Small intestine (tissue), 7 donors: ENCODE measurements around the gene BCAP31. TPM values are rescaled to one million over a fixed set of nuclear protein-coding genes. Genes with fewer than 3 reads are reported as not detected.

ENCODE experiments used
- DNase-seq, 2 donors: peaks; one replicate each; pipeline versions ENCODE4 v3.0.0 to v3.0.0-alpha.2; 2013
- FAIRE-seq: peaks from 2 replicates; lab custom pipeline; 2012; peaks lifted over from hg19 to GRCh38; lab: Jason Lieb, UNC
- H3K27ac ChIP-seq, 3 donors: one replicate each; pipeline ENCODE4 v1.5.1; 2013; ENCODE audit warnings: low read length in 2 of 3, mild to moderate bottlenecking in 2 of 3, control low read depth in 1 of 3, inconsistent platforms in 1 of 3, low read depth in 1 of 3, moderate library complexity in 1 of 3
- H3K27me3 ChIP-seq, 3 donors: one replicate each; pipeline ENCODE4 v1.6.1; 2013; ENCODE audit warnings: low read length in 3 of 3, inconsistent platforms in 1 of 3; ENCODE audit not compliant: control insufficient read depth in 3 of 3, insufficient read depth in 3 of 3
- H3K36me3 ChIP-seq, 3 donors: one replicate each; pipeline ENCODE4 v1.6.1; 2013; ENCODE audit warnings: low read length in 3 of 3, inconsistent platforms in 1 of 3, low read depth in 1 of 3, mild to moderate bottlenecking in 1 of 3, moderate library complexity in 1 of 3; ENCODE audit not compliant: control insufficient read depth in 3 of 3, insufficient read depth in 2 of 3
- H3K4me1 ChIP-seq, 3 donors: one replicate each; pipeline ENCODE4 v1.6.1; 2013; ENCODE audit warnings: low read length in 2 of 3, inconsistent platforms in 1 of 3, low read depth in 1 of 3, mild to moderate bottlenecking in 1 of 3, moderate library complexity in 1 of 3; ENCODE audit not compliant: control insufficient read depth in 3 of 3, insufficient read depth in 2 of 3
- H3K4me3 ChIP-seq, 3 donors: one replicate each; pipeline ENCODE4 v1.5.1; 2013; ENCODE audit warnings: low read length in 3 of 3, control low read depth in 1 of 3, inconsistent platforms in 1 of 3, low read depth in 1 of 3, mild to moderate bottlenecking in 1 of 3, moderate library complexity in 1 of 3
- H3K9me3 ChIP-seq, 2 donors: one replicate each; pipeline ENCODE4 v1.6.1; 2013; ENCODE audit warnings: low read depth in 1 of 2, low read length in 1 of 2; ENCODE audit not compliant: control insufficient read depth in 2 of 2, insufficient read depth in 1 of 2
- WGBS, 3 donors: extraction: QIAGEN DNeasy Blood & Tissue Kit; methylation state at CpG; one replicate each; pipeline ENCODE4 v1.1.7; 2013; 5-methylcytosine and 5-hydroxymethylcytosine counted together
- polyA plus RNA-seq, 4 donors: library from polyadenylated mRNA; stranded (reverse) in 3 of 4; unstranded in 1 of 4; fragments of 200-250 nt in 3 of 4; fragments of 120-200 nt in 1 of 4; gene quantifications; one replicate each; pipeline versions ENCODE4 v1.2.1 to v1.2.3, GENCODE V29; 2013
- donor health status: healthy with polysubstance abuse.
- donor health status: control.
- donor health status: control.
- donor health status: Bipolar disorder and iron deficiency.
- donor health status: healthy.

Gene BCAP31
- polyA plus RNA-seq, 4 donors, result 68.4 to 243 (median 152) TPM

- DNase-seq (no peak), FAIRE-seq (no peak)
Measured at GRCh38 chrX:153670748-153671588, 53.2 kb downstream of the BCAP31 start.

DNA sequence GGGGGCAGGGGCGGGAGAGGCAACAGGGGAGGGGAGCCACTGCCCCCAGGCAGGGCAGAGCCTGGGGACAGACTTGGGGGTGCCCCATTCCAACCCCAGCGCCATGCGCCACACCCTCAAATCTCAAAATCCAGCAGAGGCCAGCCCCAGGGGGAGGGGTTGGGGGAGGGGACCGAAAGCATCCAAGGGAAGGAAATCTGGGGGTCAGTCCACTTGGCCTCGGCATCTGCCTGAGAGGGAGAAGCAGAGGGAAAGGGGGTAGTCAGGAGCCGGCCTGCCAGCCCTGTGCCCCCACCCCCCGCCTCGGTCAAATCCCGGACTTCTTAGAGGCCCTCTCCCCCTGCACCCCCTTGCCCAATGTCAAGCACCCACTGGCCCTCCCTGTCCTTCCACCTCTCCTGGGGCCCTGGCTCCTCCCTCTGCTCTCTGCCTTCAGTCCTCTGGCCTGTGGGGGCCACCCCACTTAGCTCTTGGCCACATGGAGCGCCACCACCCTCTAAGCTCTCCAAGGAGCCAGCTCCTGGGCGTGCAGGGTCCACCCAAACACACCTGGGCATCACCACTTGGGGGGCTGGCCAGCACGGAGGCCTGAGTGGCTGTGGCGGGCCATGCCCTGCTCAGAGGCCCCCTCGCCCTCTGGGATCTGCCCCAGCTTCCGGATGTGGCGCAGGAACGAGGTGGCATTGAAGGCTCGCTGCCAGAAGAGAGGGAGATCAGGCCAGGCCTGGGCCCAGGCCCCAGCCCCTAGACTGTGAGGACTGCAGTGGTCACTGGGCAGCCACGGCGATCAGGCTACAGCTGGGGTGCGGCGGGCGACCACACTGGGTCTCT, 54.1 kb downstream of the BCAP31 start:
- peaks cover 0 to 12% (median 0%) of the 10 kb centered on the region in 3 donors for H3K4me1 ChIP-seq
- no peak overlapping the region for H3K27ac ChIP-seq
- WGBS, 3 donors, result 76 to 87% (median 83%) methylated on average over 20 to 23 of the region's 23 CpGs
- peaks cover 0 to 12% (median 0%) of the 10 kb centered on the region in 3 donors for H3K36me3 ChIP-seq
- no peaks in the 10 kb centered on the region for H3K9me3 ChIP-seq
- DNase-seq (no peak), FAIRE-seq (no peak)
- no peak overlapping the region for H3K4me3 ChIP-seq
- H3K27me3 ChIP-seq, result peaks cover 4 to 5% (median 5%) of the 10 kb centered on the region in 3 donors

More at GRCh38 chrX:153670748-153671588, 53.2 kb downstream of the BCAP31 start:
- no peak overlapping the region for H3K4me3 ChIP-seq
- no peak overlapping the region for H3K27ac ChIP-seq
- H3K9me3 ChIP-seq, result no peaks in the 10 kb centered on the region
- H3K36me3 ChIP-seq, result peaks cover 0 to 12% (median 0%) of the 10 kb centered on the region in 3 donors
- H3K4me1 ChIP-seq, result peaks cover 0 to 15% (median 0%) of the 10 kb centered on the region in 3 donors
- 86 to 90% (median 90%) methylated on average over 15 to 23 of the region's 23 CpGs for WGBS, 3 donors
- peaks cover 3 to 5% (median 4%) of the 10 kb centered on the region in 3 donors for H3K27me3 ChIP-seq

DNA sequence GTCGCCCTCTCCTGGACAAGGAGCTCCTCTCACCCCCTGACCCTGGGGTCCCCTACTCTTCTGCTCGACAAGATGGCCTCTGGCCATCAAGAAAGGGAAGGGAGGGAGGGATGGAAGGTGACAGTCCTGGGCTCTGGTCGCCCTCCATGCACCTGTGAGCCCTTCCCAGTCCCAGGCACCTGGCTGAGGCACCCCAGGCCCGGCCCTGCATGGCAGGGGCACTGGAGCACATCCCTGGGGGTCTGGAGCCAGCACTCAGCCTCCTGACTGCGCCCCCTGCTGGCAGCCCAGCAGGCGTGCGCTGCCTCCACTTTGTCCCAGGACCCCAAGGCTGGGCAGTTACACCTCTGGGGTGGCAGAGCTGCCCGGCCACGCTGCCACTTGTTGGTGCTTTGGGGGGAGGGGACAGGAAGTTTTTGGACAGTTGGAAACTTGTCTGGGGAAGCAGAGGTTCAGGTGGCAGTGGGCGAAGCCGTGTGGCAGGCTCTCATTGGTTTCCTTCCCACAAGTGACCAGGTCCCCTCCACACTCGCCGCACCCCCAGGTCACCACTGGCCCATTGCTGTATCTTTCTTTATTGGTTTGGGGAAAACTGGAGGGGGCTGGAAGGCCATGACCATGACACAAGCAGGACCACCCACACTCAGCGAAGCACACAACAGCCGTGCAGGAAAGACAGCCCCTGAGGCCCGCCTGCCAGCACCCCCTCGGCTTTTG, 54.9 kb downstream of the BCAP31 start:
- FAIRE-seq (no peak), DNase-seq (no peak)
- WGBS, 3 donors, result 46 to 66% (median 57%) methylated on average over 12 to 17 of the region's 17 CpGs

GRCh38 chrX:153668423-153669173, 55.6 kb downstream of the BCAP31 start:
- H3K36me3 ChIP-seq, result peaks cover 0 to 12% (median 0%) of the 10 kb centered on the region in 3 donors
- H3K9me3 ChIP-seq, result no peaks in the 10 kb centered on the region
- H3K4me3 ChIP-seq, result no peak overlapping the region
- H3K27me3 ChIP-seq, result peaks cover 0 to 2% (median 0%) of the 10 kb centered on the region in 3 donors
- DNase-seq (no peak), FAIRE-seq (no peak)
- peaks cover 0 to 4% (median 0%) of the 10 kb centered on the region in 3 donors for H3K4me1 ChIP-seq
- peak overlapping the region in 1 of 3 donors; percentile 22 for H3K27ac ChIP-seq
- 69 to 82% (median 81%) methylated on average over 5 to 11 of the region's 11 CpGs for WGBS, 3 donors

More for the DNA sequence above, 54.9 kb downstream of the BCAP31 start:
- H3K4me1 ChIP-seq, result peaks cover 0 to 8% (median 0%) of the 10 kb centered on the region in 3 donors
- no peaks in the 10 kb centered on the region for H3K9me3 ChIP-seq
- peaks cover 0 to 4% (median 2%) of the 10 kb centered on the region in 3 donors for H3K27me3 ChIP-seq
- H3K4me3 ChIP-seq, result no peak overlapping the region
- H3K27ac ChIP-seq, result no peak overlapping the region
- H3K36me3 ChIP-seq, result peaks cover 0 to 12% (median 0%) of the 10 kb centered on the region in 3 donors

GRCh38 chrX:153667956-153668396, 56.2 kb downstream of the BCAP31 start:
- Histone ChIP-seq H3K4me1 (peaks cover 0 to 4% (median 0%) of the 10 kb centered on the region in 3 donors), H3K27ac (peak overlapping the region in 1 of 3 donors; percentile 22), H3K27me3 (peaks cover 0 to 6% (median 0%) of the 10 kb centered on the region in 3 donors), H3K4me3 (no peak overlapping the region), H3K9me3 (no peaks in the 10 kb centered on the region), H3K36me3 (peaks cover 0 to 12% (median 0%) of the 10 kb centered on the region in 3 donors)
- FAIRE-seq (no peak), DNase-seq (peak; percentile 62 to 87)
- WGBS, 3 donors, result 20 to 44% (median 39%) methylated on average over 11 to 14 of the region's 14 CpGs

GRCh38 chrX:153667281-153667955, 56.8 kb downstream of the BCAP31 start:
- peaks cover 0 to 8% (median 2%) of the 10 kb centered on the region in 3 donors for H3K27me3 ChIP-seq
- no peak for FAIRE-seq

DNA sequence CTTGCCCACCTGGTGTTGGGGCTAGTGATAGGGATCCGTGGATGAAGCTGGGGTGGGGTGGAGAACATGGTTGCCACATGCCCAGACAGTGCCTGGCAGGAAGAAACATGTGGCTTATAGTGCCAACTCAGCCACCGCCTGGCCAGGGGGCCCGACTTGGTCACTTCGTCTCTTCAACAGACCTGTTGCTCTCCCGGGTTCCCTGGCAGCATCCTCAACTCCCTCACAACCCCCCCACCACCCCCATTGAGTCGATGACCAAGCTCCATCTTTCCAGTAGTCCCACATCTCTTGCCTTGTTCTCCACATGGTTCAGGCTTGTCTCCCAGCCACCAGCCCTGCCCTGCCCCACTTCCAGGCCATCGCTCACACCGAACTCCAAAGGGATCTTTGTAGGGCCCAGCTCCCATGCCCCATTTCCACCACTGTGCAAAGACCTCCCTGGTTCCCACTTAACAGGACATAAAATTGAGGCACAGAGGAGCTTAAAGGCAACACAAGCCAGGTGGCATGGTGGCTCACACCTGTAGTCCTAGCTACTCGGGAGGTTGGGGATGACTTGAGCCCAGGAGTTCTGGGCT, 58.4 kb downstream of the BCAP31 start:
- H3K4me1 ChIP-seq, result no peaks in the 10 kb centered on the region
- H3K9me3 ChIP-seq, result no peaks in the 10 kb centered on the region
- DNase-seq (no peak), FAIRE-seq (no peak)
- WGBS, 3 donors, result 68 to 81% (median 74%) methylated on average over 8 to 9 of the region's 9 CpGs
- no peak overlapping the region for H3K4me3 ChIP-seq
- peaks cover 0 to 2% (median 0%) of the 10 kb centered on the region in 3 donors for H3K36me3 ChIP-seq
- no peak overlapping the region for H3K27ac ChIP-seq
- H3K27me3 ChIP-seq, result peaks cover 0 to 15% (median 5%) of the 10 kb centered on the region in 3 donors

More at GRCh38 chrX:153667281-153667955, 56.8 kb downstream of the BCAP31 start:
- Histone ChIP-seq H3K27ac (no peak overlapping the region), H3K4me1 (peaks cover 0 to 2% (median 0%) of the 10 kb centered on the region in 3 donors), H3K9me3 (no peaks in the 10 kb centered on the region), H3K36me3 (peaks cover 0 to 12% (median 0%) of the 10 kb centered on the region in 3 donors), H3K4me3 (no peak overlapping the region)
- no peak for DNase-seq
- 61 to 71% (median 70%) methylated on average over 8 to 11 of the region's 11 CpGs for WGBS, 3 donors
